BLaER1 treated with 17β-estradiol and CSF1 and Interleukin-3, amounts not matched to agents 10 nM and 100 nM (cell line): ENCODE data around the gene RHBDL3.
"Not testable (repeated sequence)": the region's sequence is repeated elsewhere in the genome, so short reads cannot be mapped to it uniquely, and the experiment has no call there.

Experiments
- H3K27ac ChIP-seq, 11 experiments: shearing (Covaris generic); formaldehyde crosslinking; 2 replicates each; pipeline ENCODE4 v1.8.1; 2022
- H3K27me3 ChIP-seq, 11 experiments: shearing (Covaris generic); formaldehyde crosslinking; 2 replicates each; pipeline ENCODE4 v1.8.1; 2022
- H3K36me3 ChIP-seq, 11 experiments: shearing (Covaris generic); formaldehyde crosslinking; 2 replicates each; pipeline ENCODE4 v1.8.1; 2022
- H3K4me1 ChIP-seq, 10 experiments: shearing (Covaris generic); formaldehyde crosslinking; 2 replicates each; pipeline ENCODE4 v1.8.1; 2022
- H3K4me2 ChIP-seq, 11 experiments: shearing (Covaris generic); formaldehyde crosslinking; 2 replicates each; pipeline ENCODE4 v1.8.1; 2022
- H3K4me3 ChIP-seq, 10 experiments: shearing (Covaris generic); formaldehyde crosslinking; 2 replicates each; pipeline ENCODE4 v1.8.1; 2022
- H3K9ac ChIP-seq, 11 experiments: shearing (Covaris generic); formaldehyde crosslinking; 2 replicates each; pipeline ENCODE4 v1.8.1; 2022
- H3K9me3 ChIP-seq, 11 experiments: shearing (Covaris generic); formaldehyde crosslinking; replicated peaks in 1 of 11; 2 replicates each; pipeline ENCODE4 v1.8.1; 2022
- H4K20me1 ChIP-seq, 11 experiments: shearing (Covaris generic); formaldehyde crosslinking; 2 replicates each; pipeline ENCODE4 v1.8.1; 2022
- Cebpa-rat ChIP-seq, 11 experiments: shearing (Covaris generic); IDR thresholded peaks; 2 replicates each; pipeline ENCODE4 v1.8.1; 2022

RHBDL3 gene

DNA sequence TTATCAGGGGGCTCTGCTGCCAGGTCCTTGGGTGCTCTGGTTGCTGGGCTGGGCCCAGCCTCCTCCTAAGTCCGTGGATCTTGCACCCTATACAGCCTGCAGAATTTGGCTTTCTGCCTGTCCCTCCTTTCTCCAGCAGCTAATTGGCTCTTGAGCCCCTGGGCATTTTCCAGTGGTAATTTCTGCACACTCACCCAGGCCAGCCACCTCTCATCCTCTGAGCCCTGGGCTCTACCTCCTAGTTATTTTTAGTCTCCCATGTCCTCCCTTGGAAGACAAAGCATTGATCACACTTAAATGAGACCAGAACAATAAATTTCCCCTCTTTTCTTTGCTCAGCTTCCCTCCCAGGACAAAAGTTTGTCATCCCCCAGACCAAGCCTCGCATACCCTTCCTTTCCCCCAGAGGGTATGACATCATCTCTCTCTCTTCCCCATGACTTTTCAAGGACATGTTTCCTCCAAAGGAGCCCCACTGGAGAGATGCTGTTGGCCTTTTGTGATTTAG is 38.2 kb downstream of the RHBDL3 start:
- Histone ChIP-seq H4K20me1 (no peaks in the 10 kb centered on the region), H3K4me2 (peak overlapping the region in 8 of 11 experiments; percentile 3 to 52 (median 20); a peak in 10 of 22 replicates), H3K9me3 (no peaks in the 10 kb centered on the region), H3K36me3 (no peaks in the 10 kb centered on the region), H3K27me3 (no peaks in the 10 kb centered on the region), H3K27ac (no peak overlapping the region), H3K4me1 (peaks cover 4 to 36% (median 16%) of the 10 kb centered on the region in 10 experiments; a peak in 18 of 20 replicates), H3K4me3 (no peak overlapping the region), H3K9ac (no peak overlapping the region)
- no peak for TF ChIP-seq Cebpa-rat (IDR thresholded peaks at IDR 0.05)

DNA sequence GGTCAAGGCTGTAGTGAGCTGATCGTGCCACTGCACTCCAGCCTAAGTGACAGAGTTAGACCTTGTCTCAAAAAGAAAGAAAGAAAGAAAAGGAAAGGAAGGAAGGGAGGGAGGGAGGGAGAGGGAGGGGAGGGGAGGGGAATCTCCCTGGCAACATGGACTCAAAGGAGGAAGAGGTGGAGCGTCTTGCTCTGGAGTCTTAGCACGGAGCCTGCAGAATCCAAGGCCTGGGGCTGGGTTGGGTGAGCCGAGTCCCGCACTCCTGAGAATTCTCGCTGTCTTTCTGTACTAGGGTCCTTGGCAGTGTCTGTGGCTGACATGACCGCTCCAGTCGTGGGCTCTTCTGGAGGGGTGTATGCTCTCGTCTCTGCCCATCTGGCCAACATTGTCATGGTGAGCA is 39.4 kb downstream of the RHBDL3 start:
- no peaks in the 10 kb centered on the region for H3K27me3 ChIP-seq
- H4K20me1 ChIP-seq, result no peaks in the 10 kb centered on the region
- no peak overlapping the region for H3K9ac ChIP-seq
- no peak overlapping the region for H3K27ac ChIP-seq
- no peaks in the 10 kb centered on the region for H3K36me3 ChIP-seq
- H3K4me2 ChIP-seq, result no peak overlapping the region
- H3K4me3 ChIP-seq, result no peak overlapping the region
- no peaks in the 10 kb centered on the region for H3K9me3 ChIP-seq
- no peak for TF ChIP-seq Cebpa-rat (IDR thresholded peaks at IDR 0.05)
- H3K4me1 ChIP-seq, result peaks cover 0 to 31% (median 13%) of the 10 kb centered on the region in 10 experiments; a peak in 16 of 20 replicates

DNA sequence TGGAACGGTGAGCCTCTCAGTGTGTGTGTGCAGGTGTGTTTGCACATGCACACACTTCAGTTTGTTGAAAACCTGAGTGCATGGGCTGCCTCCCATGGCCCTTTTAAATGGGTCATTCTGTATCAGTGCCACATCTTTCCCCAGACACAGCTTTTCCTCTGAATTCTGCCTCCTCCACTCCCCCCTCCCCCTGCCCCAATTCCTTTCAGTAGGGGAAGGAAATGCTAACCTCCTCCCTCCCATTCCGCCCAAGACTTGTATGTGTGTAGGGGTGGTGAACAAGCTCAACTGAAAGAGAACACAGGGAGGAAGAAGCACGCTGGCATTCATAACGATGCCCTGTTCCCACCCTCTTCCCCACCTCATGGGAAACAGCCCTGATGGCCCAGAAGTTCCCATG is 42.0 kb downstream of the RHBDL3 start:
- Histone ChIP-seq H3K27ac (no peak overlapping the region), H4K20me1 (no peaks in the 10 kb centered on the region)

DNA sequence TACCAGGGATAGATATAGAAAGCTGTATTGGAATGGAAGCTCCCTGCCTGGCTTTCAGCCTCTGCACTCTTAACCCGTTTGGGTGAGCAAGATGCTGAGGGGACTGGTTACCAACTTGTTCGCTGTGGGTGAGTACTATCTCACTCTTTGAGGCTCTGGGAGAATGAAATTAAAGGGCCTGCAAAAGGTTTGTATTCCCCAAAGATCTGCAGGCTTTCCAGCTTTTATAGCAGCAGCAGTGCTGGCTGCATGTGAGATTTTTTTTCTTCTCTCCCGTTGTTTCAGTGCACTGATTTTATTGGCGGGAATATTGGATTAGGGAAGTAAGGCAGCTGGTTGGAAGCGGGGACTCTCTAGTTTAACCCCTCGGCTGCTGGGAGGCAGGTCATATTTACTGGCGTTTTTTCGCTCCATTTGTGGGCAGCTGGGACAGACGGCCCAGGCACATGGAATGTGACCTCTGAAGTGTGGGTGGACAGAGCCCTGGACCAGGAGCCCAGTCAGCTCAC is 45.5 kb downstream of the RHBDL3 start:
- TF ChIP-seq Cebpa-rat (IDR thresholded peaks at IDR 0.05), result no peak
- Histone ChIP-seq H3K36me3 (no peaks in the 10 kb centered on the region), H3K9me3 (no peaks in the 10 kb centered on the region), H3K27me3 (no peaks in the 10 kb centered on the region; a peak in 1 of 22 replicates), H4K20me1 (no peaks in the 10 kb centered on the region), H3K27ac (no peak overlapping the region), H3K4me3 (no peak overlapping the region), H3K4me2 (no peak overlapping the region), H3K9ac (no peak overlapping the region), H3K4me1 (peaks cover 0 to 20% (median 9%) of the 10 kb centered on the region in 10 experiments; a peak in 14 of 20 replicates)

More for the DNA sequence above, 42.0 kb downstream of the RHBDL3 start:
- H3K27me3 ChIP-seq, result no peaks in the 10 kb centered on the region
- no peaks in the 10 kb centered on the region for H3K9me3 ChIP-seq
- peak overlapping the region in 9 of 11 experiments; percentile 6 to 49 (median 29); a peak in 13 of 22 replicates for H3K4me2 ChIP-seq
- no peak overlapping the region for H3K4me3 ChIP-seq
- peaks cover 0 to 31% (median 13%) of the 10 kb centered on the region in 10 experiments; a peak in 16 of 20 replicates for H3K4me1 ChIP-seq
- H3K9ac ChIP-seq, result no peak overlapping the region
- no peaks in the 10 kb centered on the region for H3K36me3 ChIP-seq
- TF ChIP-seq Cebpa-rat (IDR thresholded peaks at IDR 0.05), result no peak

DNA sequence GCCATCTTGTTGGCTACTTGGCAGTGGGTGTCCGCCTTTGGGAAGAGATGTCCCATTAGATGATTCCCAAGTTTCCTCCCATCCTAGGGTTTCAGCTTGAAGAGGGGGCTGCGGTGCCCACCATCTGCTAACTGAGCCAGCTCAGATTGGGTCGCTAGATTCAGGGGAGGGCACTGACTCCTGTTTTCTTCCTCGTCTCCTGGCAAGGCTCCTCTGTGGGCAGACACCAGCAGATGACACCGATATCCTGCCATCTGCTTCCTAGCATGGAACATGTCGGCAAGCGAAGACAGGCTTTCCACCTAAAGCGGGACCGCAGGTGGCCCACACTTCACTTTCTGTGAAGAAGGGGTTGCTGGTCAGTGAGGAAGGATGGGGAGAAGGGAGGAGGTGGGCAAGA is 49.0 kb downstream of the RHBDL3 start:
- H3K4me2 ChIP-seq, result no peak overlapping the region
- no peak overlapping the region for H3K27ac ChIP-seq
- H3K27me3 ChIP-seq, result no peaks in the 10 kb centered on the region; a peak in 1 of 22 replicates
- no peak for TF ChIP-seq Cebpa-rat (IDR thresholded peaks at IDR 0.05)
- H3K9me3 ChIP-seq, result no peaks in the 10 kb centered on the region
- no peaks in the 10 kb centered on the region for H3K36me3 ChIP-seq
- no peaks in the 10 kb centered on the region for H4K20me1 ChIP-seq
- H3K4me1 ChIP-seq, result peaks cover 0 to 17% (median 6%) of the 10 kb centered on the region in 10 experiments; a peak in 11 of 20 replicates
- no peak overlapping the region for H3K4me3 ChIP-seq
- no peak overlapping the region for H3K9ac ChIP-seq

DNA sequence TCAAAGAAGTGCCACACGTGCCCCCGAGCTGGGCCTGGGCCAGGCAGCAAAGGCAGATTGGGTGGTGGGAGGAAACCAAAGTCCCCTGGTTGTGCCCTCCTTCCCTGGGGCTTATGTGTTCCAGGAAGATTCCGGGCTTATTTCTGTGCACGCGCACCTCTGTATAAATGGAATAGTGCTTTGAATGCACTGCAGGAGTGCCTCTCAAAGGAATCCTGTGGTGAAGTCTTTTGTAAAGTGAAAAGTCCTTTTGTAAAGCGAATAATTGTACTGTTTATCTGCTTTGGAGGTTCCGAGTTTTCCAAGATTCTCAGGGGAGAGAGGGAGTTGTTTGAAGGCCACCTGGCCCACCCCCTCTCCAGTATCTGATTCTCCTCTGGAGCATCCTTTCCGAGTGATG is 49.5 kb downstream of the RHBDL3 start:
- Histone ChIP-seq H3K27ac (no peak overlapping the region), H3K9ac (no peak overlapping the region), H3K4me3 (no peak overlapping the region), H3K27me3 (no peaks in the 10 kb centered on the region; a peak in 1 of 22 replicates), H3K4me2 (no peak overlapping the region), H4K20me1 (no peaks in the 10 kb centered on the region), H3K9me3 (no peaks in the 10 kb centered on the region), H3K4me1 (peaks cover 0 to 22% (median 6%) of the 10 kb centered on the region in 10 experiments; a peak in 11 of 20 replicates), H3K36me3 (no peaks in the 10 kb centered on the region)
- no peak for TF ChIP-seq Cebpa-rat (IDR thresholded peaks at IDR 0.05)

DNA sequence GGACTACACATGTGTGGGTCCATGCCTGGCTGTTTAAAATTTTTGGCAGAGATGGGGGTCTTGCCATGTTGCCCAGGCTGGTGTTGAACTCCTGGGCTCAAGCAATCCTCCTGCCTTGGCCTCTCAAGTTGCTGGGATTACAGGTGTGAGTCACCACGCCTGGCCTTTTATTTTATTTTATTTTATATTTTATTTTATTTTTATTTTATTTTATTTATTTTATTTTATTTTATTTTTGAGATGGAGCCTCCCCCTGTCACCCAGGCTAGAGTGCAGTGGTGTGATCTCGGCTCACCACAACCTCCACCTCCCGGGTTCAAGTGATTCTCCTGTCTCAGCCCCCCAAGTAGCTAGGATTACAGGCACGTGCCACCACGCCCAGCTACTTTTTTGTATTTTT is 51.0 kb downstream of the RHBDL3 start:
- not testable (repeated sequence) for H3K4me2 ChIP-seq, H4K20me1 ChIP-seq, H3K27ac ChIP-seq, H3K9me3 ChIP-seq, H3K4me3 ChIP-seq, H3K27me3 ChIP-seq, H3K9ac ChIP-seq, H3K36me3 ChIP-seq
- H3K4me1 ChIP-seq, result peaks cover 0 to 30% (median 8%) of the 10 kb centered on the region in 10 experiments; a peak in 13 of 20 replicates

DNA sequence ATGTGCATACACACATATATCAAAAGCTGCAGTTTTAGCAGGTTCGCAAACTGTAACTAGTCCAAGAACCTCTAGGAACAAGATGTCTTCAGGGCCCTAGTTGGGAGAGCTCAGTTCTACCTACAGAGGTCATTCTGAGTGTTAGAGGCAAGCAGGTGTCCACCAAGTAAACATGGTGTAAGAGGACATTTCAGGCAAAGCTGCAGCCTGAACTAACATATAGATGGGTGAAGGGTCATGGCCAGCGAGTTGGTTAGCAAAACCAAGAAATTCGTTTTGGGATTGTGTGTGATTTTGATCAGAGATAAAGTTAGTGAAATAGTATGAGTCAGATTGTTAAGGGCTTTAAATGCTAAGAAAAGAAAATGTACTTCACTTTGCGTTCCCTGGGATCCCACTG is 51.7 kb downstream of the RHBDL3 start:
- Histone ChIP-seq H3K27me3 (no peaks in the 10 kb centered on the region; a peak in 1 of 22 replicates), H3K4me1 (peaks cover 0 to 37% (median 8%) of the 10 kb centered on the region in 10 experiments; a peak in 13 of 20 replicates), H4K20me1 (no peaks in the 10 kb centered on the region), H3K9ac (no peak overlapping the region), H3K27ac (no peak overlapping the region), H3K9me3 (no peaks in the 10 kb centered on the region), H3K36me3 (no peaks in the 10 kb centered on the region), H3K4me3 (no peak overlapping the region), H3K4me2 (peak overlapping the region in 2 of 11 experiments; percentile 71 to 85; a peak in 4 of 22 replicates)
- TF ChIP-seq Cebpa-rat (IDR thresholded peaks at IDR 0.05), result no peak

DNA sequence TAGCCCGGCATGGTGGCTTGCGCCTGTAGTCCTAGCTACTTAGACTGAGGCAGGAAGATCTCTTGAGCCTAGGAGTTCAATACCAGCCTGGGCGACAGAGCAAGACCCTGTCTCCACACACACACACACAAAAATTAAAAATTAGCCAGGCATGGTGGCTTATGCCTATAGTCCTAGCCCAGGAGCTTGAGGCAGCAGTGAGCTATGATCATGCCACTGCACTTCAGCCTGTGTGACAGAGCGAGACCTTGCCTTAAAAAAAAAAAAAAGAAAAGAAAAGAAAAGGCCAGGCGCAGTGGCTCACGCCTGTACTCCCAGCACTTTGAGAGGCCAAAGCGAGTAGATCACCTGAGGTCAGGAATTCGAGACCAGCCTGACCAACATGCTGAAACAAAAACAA is 52.4 kb downstream of the RHBDL3 start:
- Histone ChIP-seq H4K20me1 (no peaks in the 10 kb centered on the region), H3K9me3 (no peaks in the 10 kb centered on the region), H3K27me3 (no peaks in the 10 kb centered on the region; a peak in 1 of 22 replicates), H3K36me3 (no peaks in the 10 kb centered on the region), H3K27ac (no peak overlapping the region), H3K4me1 (peaks cover under 1 to 44% (median 13%) of the 10 kb centered on the region in 10 experiments; a peak in 19 of 20 replicates), H3K9ac (no peak overlapping the region; a peak in 1 of 22 replicates), H3K4me3 (peak overlapping the region in 3 of 10 experiments; percentile 26 to 37 (median 33); a peak in 2 of 20 replicates), H3K4me2 (peak overlapping the region in 4 of 11 experiments; percentile 47 to 85 (median 71); a peak in 8 of 22 replicates)
- TF ChIP-seq Cebpa-rat (IDR thresholded peaks at IDR 0.05), result no peak
